PFSK-1 (cell line): ENCODE results near the gene TACR1.

Source experiments
- FOXP2 ChIP-seq: optimal IDR thresholded peaks from 2 replicates; pipeline ENCODE3; 2011; ENCODE audit warnings: borderline replicate concordance, control low read depth, inconsistent platforms; ENCODE audit not compliant: insufficient read depth; ENCODE audit errors: extremely low read length, extremely low read depth
- POLR2AphosphoS5 ChIP-seq: IDR thresholded peaks from 2 replicates; pipeline ENCODE4 v1.6.1; 2012; ENCODE audit warnings: low read depth, mild to moderate bottlenecking, control low read depth, low read length, moderate library complexity
- SIN3A ChIP-seq: IDR thresholded peaks from 2 replicates; pipeline ENCODE4 v1.6.1; 2012; ENCODE audit warnings: mild to moderate bottlenecking, low read length, moderate library complexity, borderline replicate concordance; ENCODE audit not compliant: insufficient read depth
- TAF1 ChIP-seq: IDR thresholded peaks from 2 replicates; pipeline ENCODE4 v1.6.1; 2012; ENCODE audit warnings: low read length, control low read depth, borderline replicate concordance; ENCODE audit not compliant: insufficient read depth
- TF ChIP-seq, protein P1 (sequence below), 2 experiments: IDR thresholded peaks; 2 replicates each; pipeline versions ENCODE4 v1.6.1 to v1.8.0; 2011 to 2012; ENCODE audit warnings: low read depth in 2 of 2, low read length in 2 of 2, control low read depth in 1 of 2, inconsistent platforms in 1 of 2, mild to moderate bottlenecking in 1 of 2, moderate library complexity in 1 of 2; ENCODE audit not compliant: insufficient read depth in 1 of 2

Gene TACR1

GRCh38 chr2:75155115-75155514 lies 44.2 kb downstream of the TACR1 start:
- no peak for TF ChIP-seq FOXP2
- TF ChIP-seq, protein P1, sequence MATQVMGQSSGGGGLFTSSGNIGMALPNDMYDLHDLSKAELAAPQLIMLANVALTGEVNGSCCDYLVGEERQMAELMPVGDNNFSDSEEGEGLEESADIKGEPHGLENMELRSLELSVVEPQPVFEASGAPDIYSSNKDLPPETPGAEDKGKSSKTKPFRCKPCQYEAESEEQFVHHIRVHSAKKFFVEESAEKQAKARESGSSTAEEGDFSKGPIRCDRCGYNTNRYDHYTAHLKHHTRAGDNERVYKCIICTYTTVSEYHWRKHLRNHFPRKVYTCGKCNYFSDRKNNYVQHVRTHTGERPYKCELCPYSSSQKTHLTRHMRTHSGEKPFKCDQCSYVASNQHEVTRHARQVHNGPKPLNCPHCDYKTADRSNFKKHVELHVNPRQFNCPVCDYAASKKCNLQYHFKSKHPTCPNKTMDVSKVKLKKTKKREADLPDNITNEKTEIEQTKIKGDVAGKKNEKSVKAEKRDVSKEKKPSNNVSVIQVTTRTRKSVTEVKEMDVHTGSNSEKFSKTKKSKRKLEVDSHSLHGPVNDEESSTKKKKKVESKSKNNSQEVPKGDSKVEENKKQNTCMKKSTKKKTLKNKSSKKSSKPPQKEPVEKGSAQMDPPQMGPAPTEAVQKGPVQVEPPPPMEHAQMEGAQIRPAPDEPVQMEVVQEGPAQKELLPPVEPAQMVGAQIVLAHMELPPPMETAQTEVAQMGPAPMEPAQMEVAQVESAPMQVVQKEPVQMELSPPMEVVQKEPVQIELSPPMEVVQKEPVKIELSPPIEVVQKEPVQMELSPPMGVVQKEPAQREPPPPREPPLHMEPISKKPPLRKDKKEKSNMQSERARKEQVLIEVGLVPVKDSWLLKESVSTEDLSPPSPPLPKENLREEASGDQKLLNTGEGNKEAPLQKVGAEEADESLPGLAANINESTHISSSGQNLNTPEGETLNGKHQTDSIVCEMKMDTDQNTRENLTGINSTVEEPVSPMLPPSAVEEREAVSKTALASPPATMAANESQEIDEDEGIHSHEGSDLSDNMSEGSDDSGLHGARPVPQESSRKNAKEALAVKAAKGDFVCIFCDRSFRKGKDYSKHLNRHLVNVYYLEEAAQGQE (IDR thresholded peaks at IDR 0.05; ENCODE audit: insufficient read depth in 1 of 2, low read depth in 2 of 2, low read length in 2 of 2), result no peak
- TF ChIP-seq TAF1, result no peak

DNA sequence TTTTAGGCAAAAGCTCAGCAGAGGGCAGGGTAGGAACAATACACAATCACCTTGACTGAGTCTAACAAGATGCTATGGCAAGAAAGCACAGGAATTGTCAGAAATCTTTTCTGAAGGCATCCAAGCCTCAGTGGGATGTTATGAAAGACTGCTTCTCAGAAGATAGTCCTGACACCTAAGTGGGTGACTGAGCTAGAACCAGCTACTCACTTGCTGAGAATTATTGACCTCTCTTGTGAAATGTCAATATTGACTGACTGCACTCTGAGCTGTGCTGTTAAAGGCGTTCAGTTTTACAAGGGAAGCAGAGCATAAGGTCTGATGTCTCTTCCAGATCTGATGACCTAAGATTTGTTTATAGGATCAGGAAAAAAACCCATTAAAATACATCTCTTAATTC lies 46.1 kb downstream of the TACR1 start:
- no peak for TF ChIP-seq POLR2AphosphoS5
- TF ChIP-seq, protein P1 (IDR thresholded peaks at IDR 0.05; ENCODE audit: insufficient read depth in 1 of 2, low read depth in 2 of 2, low read length in 2 of 2), result no peak
- no peak for TF ChIP-seq TAF1
- TF ChIP-seq FOXP2, result no peak
- TF ChIP-seq SIN3A, result no peak

DNA sequence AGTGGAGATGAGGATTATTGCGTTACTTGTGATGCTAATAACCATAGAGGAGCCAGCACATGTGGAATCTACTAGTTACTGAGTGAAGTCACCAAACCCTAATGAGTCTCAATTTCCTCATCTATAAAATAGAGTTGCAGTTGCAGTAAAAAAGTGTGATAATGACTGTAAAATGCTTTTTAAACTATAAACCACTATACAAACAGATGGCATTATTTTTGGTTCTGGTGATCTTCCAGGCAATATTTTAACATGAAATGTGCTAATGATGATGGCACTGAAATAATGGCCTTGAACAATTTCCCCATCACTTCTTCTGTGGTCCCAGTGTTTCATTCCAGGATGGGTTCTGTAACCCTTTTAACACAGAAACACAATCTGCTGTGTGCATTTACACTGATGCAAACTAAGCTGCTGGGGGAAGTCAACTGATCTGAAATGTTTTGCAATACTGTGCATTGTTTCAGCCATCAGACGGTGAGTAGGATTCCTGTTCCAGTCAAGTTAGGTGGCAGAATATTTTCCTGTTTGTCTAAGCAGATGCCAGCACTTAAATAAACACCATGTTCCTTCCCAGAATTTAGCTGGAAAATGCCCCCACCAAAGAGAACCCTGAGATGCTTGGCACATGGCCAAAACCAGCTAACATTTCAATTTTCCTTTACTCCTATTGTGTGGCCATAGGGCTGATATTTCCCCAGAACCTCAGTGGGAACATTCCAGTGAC lies 52.6 kb downstream of the TACR1 start:
- TF ChIP-seq FOXP2 (no peak), TAF1 (no peak), SIN3A (no peak), POLR2AphosphoS5 (no peak)
- TF ChIP-seq, protein P1 (IDR thresholded peaks at IDR 0.05; ENCODE audit: insufficient read depth in 1 of 2, low read depth in 2 of 2, low read length in 2 of 2), result no peak

DNA sequence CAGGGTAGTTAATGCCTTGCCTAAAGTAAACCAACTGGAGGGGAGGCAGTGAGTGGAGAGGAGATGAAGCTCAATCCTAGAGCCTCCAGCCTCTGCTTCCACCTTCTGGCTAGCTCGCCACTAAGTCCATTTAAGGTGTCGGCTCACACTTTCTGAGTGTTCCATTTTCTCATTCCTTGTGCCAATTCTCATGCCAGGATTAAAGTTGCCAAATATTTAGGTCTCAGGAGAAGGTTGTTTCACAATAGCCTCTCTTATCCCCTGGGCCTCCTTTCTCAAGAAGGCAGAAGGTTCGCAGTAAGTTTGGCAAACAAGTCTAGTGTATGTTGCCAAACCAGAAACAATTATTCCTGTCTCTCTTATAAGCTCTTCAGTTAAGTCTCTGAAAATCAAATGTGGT lies 57.2 kb downstream of the TACR1 start:
- no peak for TF ChIP-seq TAF1
- TF ChIP-seq, protein P1 (IDR thresholded peaks at IDR 0.05; ENCODE audit: insufficient read depth in 1 of 2, low read depth in 2 of 2, low read length in 2 of 2), result no peak

DNA sequence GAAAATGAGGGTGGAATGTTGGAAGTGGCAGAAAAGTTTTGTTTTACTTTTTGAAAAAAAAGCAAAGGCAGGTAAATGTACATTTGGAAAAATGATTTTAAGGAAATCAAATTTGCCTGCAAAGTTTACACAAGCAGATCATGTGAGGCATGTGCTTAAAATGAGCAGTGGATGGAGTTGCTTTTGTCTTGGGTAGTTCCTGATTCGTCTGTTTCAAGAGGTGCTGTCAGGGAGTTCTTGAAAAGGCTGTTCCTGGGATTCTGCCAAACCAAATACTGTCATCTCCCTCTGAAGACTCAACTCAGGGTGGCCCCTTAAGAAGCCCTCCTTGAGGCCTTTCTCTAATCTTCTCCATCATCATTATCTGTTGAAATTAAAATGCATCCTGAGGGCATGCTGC lies 59.0 kb downstream of the TACR1 start:
- no peak for TF ChIP-seq POLR2AphosphoS5
- TF ChIP-seq FOXP2, result no peak
- TF ChIP-seq SIN3A, result no peak
- no peak for TF ChIP-seq TAF1
- TF ChIP-seq, protein P1 (IDR thresholded peaks at IDR 0.05; ENCODE audit: insufficient read depth in 1 of 2, low read depth in 2 of 2, low read length in 2 of 2), result no peak
